ENCODE data around the gene DOCK8.

GRCh38 chr9:326667-327066, 112.0 kb downstream of the DOCK8 start:
- TF ChIP-seq CTCF (CRISPR knock-in tag; IDR thresholded peaks at IDR 0.05) (no peak), ELK4 (CRISPR knock-in tag; IDR thresholded peaks at IDR 0.05; ENCODE audit: borderline replicate concordance) (no peak), ZNF138 (CRISPR knock-in tag; IDR thresholded peaks at IDR 0.05; ENCODE audit: low read depth) (no peak), SNRNP70 (IDR thresholded peaks at IDR 0.05; ENCODE audit: low read depth, low read length) (no peak), SAP130 (CRISPR knock-in tag; IDR thresholded peaks at IDR 0.05; ENCODE audit: low read depth) (no peak), POLR2A (IDR thresholded peaks at IDR 0.05; ENCODE audit: insufficient read depth in 1 of 2, low read depth in 2 of 2, low read length in 2 of 2) (no peak), JUND (CRISPR knock-in tag; IDR thresholded peaks at IDR 0.05) (no peak), TAF1 (CRISPR knock-in tag; IDR thresholded peaks at IDR 0.05) (no peak), EP300 (IDR thresholded peaks at IDR 0.05; ENCODE audit: low read depth in 2 of 2, low read length in 2 of 2) (no peak), EP300 (CRISPR knock-in tag; IDR thresholded peaks at IDR 0.05; ENCODE audit: borderline replicate concordance) (no peak), BHLHE40 (IDR thresholded peaks at IDR 0.05; ENCODE audit: low read length) (no peak), ZZZ3 (CRISPR knock-in tag; IDR thresholded peaks at IDR 0.05; ENCODE audit: borderline replicate concordance) (no peak), ZNF704 (CRISPR knock-in tag; IDR thresholded peaks at IDR 0.05; ENCODE audit: borderline replicate concordance) (no peak)
- TF ChIP-seq, protein P1, sequence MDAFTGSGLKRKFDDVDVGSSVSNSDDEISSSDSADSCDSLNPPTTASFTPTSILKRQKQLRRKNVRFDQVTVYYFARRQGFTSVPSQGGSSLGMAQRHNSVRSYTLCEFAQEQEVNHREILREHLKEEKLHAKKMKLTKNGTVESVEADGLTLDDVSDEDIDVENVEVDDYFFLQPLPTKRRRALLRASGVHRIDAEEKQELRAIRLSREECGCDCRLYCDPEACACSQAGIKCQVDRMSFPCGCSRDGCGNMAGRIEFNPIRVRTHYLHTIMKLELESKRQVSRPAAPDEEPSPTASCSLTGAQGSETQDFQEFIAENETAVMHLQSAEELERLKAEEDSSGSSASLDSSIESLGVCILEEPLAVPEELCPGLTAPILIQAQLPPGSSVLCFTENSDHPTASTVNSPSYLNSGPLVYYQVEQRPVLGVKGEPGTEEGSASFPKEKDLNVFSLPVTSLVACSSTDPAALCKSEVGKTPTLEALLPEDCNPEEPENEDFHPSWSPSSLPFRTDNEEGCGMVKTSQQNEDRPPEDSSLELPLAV (CRISPR knock-in tag; conservative IDR thresholded peaks at IDR 0.05; ENCODE audit: low read depth) = no peak
- TF ChIP-seq, protein P2, sequence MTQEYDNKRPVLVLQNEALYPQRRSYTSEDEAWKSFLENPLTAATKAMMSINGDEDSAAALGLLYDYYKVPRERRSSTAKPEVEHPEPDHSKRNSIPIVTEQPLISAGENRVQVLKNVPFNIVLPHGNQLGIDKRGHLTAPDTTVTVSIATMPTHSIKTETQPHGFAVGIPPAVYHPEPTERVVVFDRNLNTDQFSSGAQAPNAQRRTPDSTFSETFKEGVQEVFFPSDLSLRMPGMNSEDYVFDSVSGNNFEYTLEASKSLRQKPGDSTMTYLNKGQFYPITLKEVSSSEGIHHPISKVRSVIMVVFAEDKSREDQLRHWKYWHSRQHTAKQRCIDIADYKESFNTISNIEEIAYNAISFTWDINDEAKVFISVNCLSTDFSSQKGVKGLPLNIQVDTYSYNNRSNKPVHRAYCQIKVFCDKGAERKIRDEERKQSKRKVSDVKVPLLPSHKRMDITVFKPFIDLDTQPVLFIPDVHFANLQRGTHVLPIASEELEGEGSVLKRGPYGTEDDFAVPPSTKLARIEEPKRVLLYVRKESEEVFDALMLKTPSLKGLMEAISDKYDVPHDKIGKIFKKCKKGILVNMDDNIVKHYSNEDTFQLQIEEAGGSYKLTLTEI (CRISPR knock-in tag; conservative IDR thresholded peaks at IDR 0.05) = no peak
